IMR-90 (cell line): ENCODE results near the gene CEACAM7. TPM values are rescaled to one million over a fixed set of nuclear protein-coding genes. Genes with fewer than 3 reads are reported as not detected.
A peak's percentile ranks its signal among the peaks of the same experiment; 100 is the strongest.

Experiments
- ATAC-seq: fragments of 200-7000 bp; cut with Tn5 transposase; 2 replicates; pipeline ENCODE4 v1.9.1; 2020; ENCODE audit warnings: low read depth, mild to moderate bottlenecking, moderate library complexity
- BruUV-seq: library from RNA; stranded (reverse); fragments of 400-500 nt; replicated peaks from 2 replicates; lab custom pipeline; 2021; lab: Mats Ljungman, UMichigan
- CTCF ChIA-PET: fragments of 300-600 bp; formaldehyde crosslinking; extraction: SDS; loops from one replicate; lab custom pipeline; 2021; ENCODE audit warnings: antibody characterized with exemption; lab: Yijun Ruan, JAX
- POLR2A ChIA-PET: fragments of 300-600 bp; sonication (Branson Sonifier 250); formaldehyde crosslinking; loops from one replicate; lab custom pipeline; 2022; ENCODE audit warnings: antibody characterized with exemption; ENCODE audit not compliant: unreplicated experiment; lab: Charles Lee
- DNase-seq: peaks from one replicate; pipeline ENCODE4 v3.0.0; 2013
- H2AFZ ChIP-seq: replicated peaks from 2 replicates; pipeline ENCODE3; 2013; ENCODE audit warnings: low read length, mild to moderate bottlenecking; ENCODE audit not compliant: poor library complexity
- H2AK5ac ChIP-seq: 2 replicates; pipeline ENCODE4 v1.6.1; 2013; ENCODE audit warnings: low read depth, low read length, inconsistent platforms
- H2AK9ac ChIP-seq: replicated peaks from 2 replicates; pipeline ENCODE3; 2013; ENCODE audit warnings: mild to moderate bottlenecking, low read depth, low read length, moderate library complexity; ENCODE audit not compliant: poor library complexity
- H2BK120ac ChIP-seq: 2 replicates; pipeline ENCODE4 v1.6.1; 2013; ENCODE audit warnings: low read depth, low read length, inconsistent platforms
- H2BK15ac ChIP-seq: 3 replicates; pipeline ENCODE4 v1.6.1; 2013; ENCODE audit warnings: low read depth, low read length, inconsistent platforms
- H2BK20ac ChIP-seq: 2 replicates; pipeline ENCODE4 v1.6.1; 2013; ENCODE audit warnings: low read depth, mild to moderate bottlenecking, inconsistent platforms, low read length, moderate library complexity
- H2BK5ac ChIP-seq: 2 replicates; pipeline ENCODE4 v1.6.1; 2013; ENCODE audit warnings: mild to moderate bottlenecking, low read depth, low read length, inconsistent platforms; ENCODE audit not compliant: poor library complexity, severe bottlenecking
- H3K14ac ChIP-seq: replicated peaks from 2 replicates; pipeline ENCODE4 v1.6.1; 2013; ENCODE audit warnings: low read depth, low read length, inconsistent platforms
- H3K18ac ChIP-seq: 2 replicates; pipeline ENCODE4 v1.6.1; 2013; ENCODE audit warnings: low read depth, low read length, control low read depth
- H3K23ac ChIP-seq: 2 replicates; pipeline ENCODE4 v1.6.1; 2013; ENCODE audit warnings: low read depth, low read length, inconsistent platforms
- H3K27ac ChIP-seq: 2 replicates; pipeline ENCODE4 v1.5.1; 2013; ENCODE audit warnings: mild to moderate bottlenecking, control low read depth, low read length; ENCODE audit not compliant: insufficient read depth
- H3K27me3 ChIP-seq: 2 replicates; pipeline ENCODE4 v1.6.1; 2013; ENCODE audit warnings: low read length; ENCODE audit not compliant: control insufficient read depth, insufficient read depth
- H3K36me3 ChIP-seq: 2 replicates; pipeline ENCODE4 v1.6.1; 2013; ENCODE audit warnings: low read length, mixed read lengths; ENCODE audit not compliant: control insufficient read depth, insufficient read depth
- H3K4ac ChIP-seq: 2 replicates; pipeline ENCODE4 v1.6.1; 2013; ENCODE audit warnings: low read depth, low read length, inconsistent platforms
- H3K4me1 ChIP-seq: 2 replicates; pipeline ENCODE4 v1.6.1; 2013; ENCODE audit warnings: low read length, mixed read lengths; ENCODE audit not compliant: control insufficient read depth, insufficient read depth
- H3K4me2 ChIP-seq: 2 replicates; pipeline ENCODE4 v1.6.1; 2013; ENCODE audit warnings: low read depth, mild to moderate bottlenecking, control low read depth, low read length, moderate library complexity
- H3K4me3 ChIP-seq: 2 replicates; pipeline ENCODE4 v1.5.1; 2013; ENCODE audit warnings: low read depth, mild to moderate bottlenecking, control low read depth, low read length, moderate library complexity; ENCODE audit not compliant: insufficient read depth
- H3K56ac ChIP-seq: 2 replicates; pipeline ENCODE4 v1.6.1; 2013; ENCODE audit warnings: low read length, inconsistent platforms; ENCODE audit not compliant: insufficient read depth; ENCODE audit errors: extremely low read depth
- H3K79me1 ChIP-seq, 2 experiments: 2 replicates each; pipeline ENCODE4 v1.6.1; 2013; ENCODE audit warnings: low read length in 2 of 2, inconsistent platforms in 1 of 2, low read depth in 1 of 2
- H3K9ac ChIP-seq: 2 replicates; pipeline ENCODE4 v1.6.1; 2013; ENCODE audit warnings: low read depth, low read length, control low read depth
- H3K9me1 ChIP-seq: 2 replicates; pipeline ENCODE4 v1.6.1; 2013; ENCODE audit warnings: low read length, inconsistent platforms; ENCODE audit not compliant: insufficient read depth
- H3K9me3 ChIP-seq: 2 replicates; pipeline ENCODE4 v1.6.1; 2013; ENCODE audit warnings: low read length; ENCODE audit not compliant: control insufficient read depth, insufficient read depth
- H4K20me1 ChIP-seq: 2 replicates; pipeline ENCODE4 v1.6.1; 2013; ENCODE audit warnings: low read length, inconsistent platforms; ENCODE audit not compliant: insufficient read depth
- H4K5ac ChIP-seq: 2 replicates; pipeline ENCODE4 v1.6.1; 2013; ENCODE audit warnings: mild to moderate bottlenecking, low read depth, low read length, control low read depth
- H4K8ac ChIP-seq, 2 experiments: 2 replicates each; pipeline ENCODE4 v1.6.1; 2013; ENCODE audit warnings: low read depth in 2 of 2, low read length in 2 of 2, control low read depth in 1 of 2, inconsistent platforms in 1 of 2
- H4K91ac ChIP-seq: 2 replicates; pipeline ENCODE4 v1.6.1; 2013; ENCODE audit warnings: low read depth, low read length, inconsistent platforms; ENCODE audit not compliant: insufficient read depth
- MAZ ChIP-seq: IDR thresholded peaks from 2 replicates; pipeline ENCODE4 v1.6.1; 2012; ENCODE audit warnings: low read depth, mild to moderate bottlenecking, low read length, improper control_type of control experiment, moderate library complexity, borderline replicate concordance
- RAD21 ChIP-seq: IDR thresholded peaks from 2 replicates; pipeline ENCODE4 v1.6.1; 2012; ENCODE audit warnings: low read length, improper control_type of control experiment
- RCOR1 ChIP-seq: IDR thresholded peaks from 2 replicates; pipeline ENCODE4 v1.6.1; 2012; ENCODE audit warnings: mild to moderate bottlenecking, low read length, improper control_type of control experiment; ENCODE audit not compliant: insufficient replicate concordance
- SMC3 ChIP-seq: fragments of 150-350 bp; IDR thresholded peaks from 2 replicates; pipeline ENCODE4 v1.6.1; 2016; ENCODE audit warnings: low read depth, mild to moderate bottlenecking, antibody characterized with exemption, low read length, moderate library complexity
- WGBS, 2 experiments: methylation state at CpG; one replicate each; pipeline versions ENCODE4 v1.1.5 to v1.1.7; 2013; ENCODE audit warnings: missing lambda C conversion rate in 2 of 2; ENCODE audit not compliant: insufficient read length in 1 of 2; ENCODE audit errors: extremely low coverage in 2 of 2; 5-methylcytosine and 5-hydroxymethylcytosine counted together
- dilution Hi-C: fragments of 300-500 bp; cut with HindIII; formaldehyde crosslinking; loops from one replicate; pipeline ENCODE4 v1.14.3; 2018; ENCODE audit warnings: low sequenced_read_pairs; ENCODE audit not compliant: unreplicated experiment
- in situ Hi-C: fragments of 300-500 bp; cut with MboI; formaldehyde crosslinking; loops from 3 replicates; pipeline ENCODE4 v1.14.3; 2019; ENCODE audit warnings: low sequenced_read_pairs, inconsistent platforms, mixed read lengths
- intact Hi-C: fragments of 100-400 bp; cut with micrococcal nuclease; formaldehyde crosslinking; loops from 2 replicates; pipeline ENCODE4 v1.10.0; 2022
- polyA plus RNA-seq, 3 experiments: library from polyadenylated mRNA; depleted of rRNA; stranded (reverse); fragments of >200 nt; gene quantifications; 2 replicates each; pipeline ENCODE4 v1.2.3, GENCODE V29; 2012; ENCODE audit warnings: low replicate concordance in 1 of 3
- total RNA-seq: library from RNA; depleted of rRNA; stranded (reverse); fragments of >200 nt; gene quantifications from 2 replicates; pipeline ENCODE4 v1.2.3, GENCODE V29; 2012

CEACAM7 gene
- total and polyA plus RNA-seq, 2 of the 4 experiments (the other 2 are of a cell fraction) = not detected

- TF ChIP-seq RAD21 = no peak
Measured at GRCh38 chr19:41706741-41707501, 18.9 kb upstream of the CEACAM7 start (continued).

DNA sequence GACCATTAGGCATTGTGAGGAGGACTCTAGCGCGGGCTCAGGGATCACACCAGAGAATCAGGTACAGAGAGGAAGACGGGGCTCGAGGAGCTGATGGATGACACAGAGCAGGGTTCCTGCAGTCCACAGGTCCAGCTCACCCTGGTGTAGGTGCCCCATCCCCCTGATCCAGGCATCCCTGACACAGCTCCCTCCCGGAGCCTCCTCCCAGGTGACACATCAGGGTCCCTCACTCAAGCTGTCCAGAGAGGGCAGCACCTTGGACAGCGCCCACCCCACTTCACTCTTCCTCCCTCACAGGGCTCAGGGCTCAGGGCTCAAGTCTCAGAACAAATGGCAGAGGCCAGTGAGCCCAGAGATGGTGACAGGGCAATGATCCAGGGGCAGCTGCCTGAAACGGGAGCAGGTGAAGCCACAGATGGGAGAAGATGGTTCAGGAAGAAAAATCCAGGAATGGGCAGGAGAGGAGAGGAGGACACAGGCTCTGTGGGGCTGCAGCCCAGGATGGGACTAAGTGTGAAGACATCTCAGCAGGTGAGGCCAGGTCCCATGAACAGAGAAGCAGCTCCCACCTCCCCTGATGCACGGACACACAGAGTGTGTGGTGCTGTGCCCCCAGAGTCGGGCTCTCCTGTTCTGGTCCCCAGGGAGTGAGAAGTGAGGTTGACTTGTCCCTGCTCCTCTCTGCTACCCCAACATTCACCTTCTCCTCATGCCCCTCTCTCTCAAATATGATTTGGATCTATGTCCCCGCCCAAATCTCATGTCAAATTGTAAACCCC, 17.5 kb upstream of the CEACAM7 start:
- WGBS, 2 experiments = 50% methylated on average over 4 of the region's 10 CpGs; no CpG with 5 or more reads in 1 of the 2 experiments
- intact Hi-C loops (no loop called here), dilution Hi-C loops (no loop called here), in situ Hi-C loops (no loop called here)
- Histone ChIP-seq H2AK5ac (no peak overlapping the region), H2AFZ (no peak overlapping the region), H3K14ac (no peak overlapping the region), H3K79me1 (no peaks in the 10 kb centered on the region), H2BK120ac (no peak overlapping the region), H2BK20ac (no peak overlapping the region), H3K4ac (no peak overlapping the region), H4K5ac (no peak overlapping the region), H4K8ac (no peak overlapping the region), H2AK9ac (no peak overlapping the region), H3K18ac (no peak overlapping the region), H3K23ac (no peak overlapping the region), H4K20me1 (no peaks in the 10 kb centered on the region), H3K56ac (no peak overlapping the region), H3K4me1 (no peaks in the 10 kb centered on the region), H3K9me3 (no peaks in the 10 kb centered on the region), H3K4me2 (no peak overlapping the region), H2BK5ac (no peak overlapping the region), H2BK15ac (no peak overlapping the region), H3K27me3 (no peaks in the 10 kb centered on the region), H3K4me3 (no peak overlapping the region), H3K9me1 (no peaks in the 10 kb centered on the region), H3K9ac (no peak overlapping the region), H4K91ac (no peak overlapping the region), H3K36me3 (no peaks in the 10 kb centered on the region), H3K27ac (no peak overlapping the region)
- TF ChIP-seq MAZ (no peak), RCOR1 (no peak), SMC3 (no peak)
- POLR2A ChIA-PET = no interaction called here
- ATAC-seq (peak; percentile 69; the same call in 1 of the 2 replicates), DNase-seq (no peak)
- no TSS peak for BruUV-seq
- CTCF ChIA-PET = no interaction called here
